HG03139 (cell line): ENCODE measurements around the gene RASA3.

Source experiments
- ATAC-seq: cut with Tn5 transposase; IDR thresholded peaks from one replicate; pipeline ENCODE4 v1.9.1; 2021; ENCODE audit not compliant: unreplicated experiment

Gene RASA3

DNA sequence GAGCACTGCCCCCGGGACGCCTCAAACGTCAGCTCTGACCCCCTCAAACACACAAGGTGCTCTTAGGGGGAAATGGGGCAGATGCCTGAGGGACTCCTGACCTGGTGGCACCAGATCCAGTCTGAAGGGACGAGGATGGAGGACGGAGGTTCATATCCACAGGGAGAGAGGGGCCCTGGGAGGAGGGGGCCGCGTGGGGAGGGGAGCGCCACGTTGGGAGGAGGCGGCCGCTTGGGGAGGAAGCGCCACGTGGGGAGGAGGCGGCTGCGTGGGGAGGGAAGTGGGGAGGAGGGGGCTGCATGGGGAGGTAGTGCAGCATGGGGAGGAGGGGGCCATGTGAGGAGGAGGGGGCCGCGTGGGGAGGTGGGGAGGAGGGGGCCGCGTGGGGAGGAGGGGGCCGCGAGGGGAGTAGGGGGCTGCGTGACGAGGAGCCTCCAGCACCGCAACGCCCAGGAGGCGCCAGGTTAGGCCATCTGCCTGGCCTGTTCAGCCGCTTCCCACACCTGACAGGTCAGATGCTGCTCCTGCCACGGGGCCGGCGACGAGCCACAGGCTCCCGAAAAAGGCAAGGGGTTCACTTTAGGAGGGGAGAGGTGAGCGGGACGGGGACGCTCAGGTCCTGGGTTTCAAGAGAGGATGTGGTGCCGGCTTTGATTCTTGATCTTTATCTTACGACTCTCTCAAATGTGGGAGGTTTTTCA is 121.9 kb downstream of the RASA3 start:
- no peak for ATAC-seq

GRCh38 chr13:114009590-114010400 is 122.6 kb downstream of the RASA3 start:
- no peak for ATAC-seq

- no peak for ATAC-seq
These were observed 123.3 kb downstream of the RASA3 start for GRCh38 chr13:114008964-114009589.

- no peak for ATAC-seq
These were observed 124.9 kb downstream of the RASA3 start for GRCh38 chr13:114007566-114007965.

- no peak for ATAC-seq
These were observed 127.2 kb downstream of the RASA3 start for GRCh38 chr13:114005206-114005724.

DNA sequence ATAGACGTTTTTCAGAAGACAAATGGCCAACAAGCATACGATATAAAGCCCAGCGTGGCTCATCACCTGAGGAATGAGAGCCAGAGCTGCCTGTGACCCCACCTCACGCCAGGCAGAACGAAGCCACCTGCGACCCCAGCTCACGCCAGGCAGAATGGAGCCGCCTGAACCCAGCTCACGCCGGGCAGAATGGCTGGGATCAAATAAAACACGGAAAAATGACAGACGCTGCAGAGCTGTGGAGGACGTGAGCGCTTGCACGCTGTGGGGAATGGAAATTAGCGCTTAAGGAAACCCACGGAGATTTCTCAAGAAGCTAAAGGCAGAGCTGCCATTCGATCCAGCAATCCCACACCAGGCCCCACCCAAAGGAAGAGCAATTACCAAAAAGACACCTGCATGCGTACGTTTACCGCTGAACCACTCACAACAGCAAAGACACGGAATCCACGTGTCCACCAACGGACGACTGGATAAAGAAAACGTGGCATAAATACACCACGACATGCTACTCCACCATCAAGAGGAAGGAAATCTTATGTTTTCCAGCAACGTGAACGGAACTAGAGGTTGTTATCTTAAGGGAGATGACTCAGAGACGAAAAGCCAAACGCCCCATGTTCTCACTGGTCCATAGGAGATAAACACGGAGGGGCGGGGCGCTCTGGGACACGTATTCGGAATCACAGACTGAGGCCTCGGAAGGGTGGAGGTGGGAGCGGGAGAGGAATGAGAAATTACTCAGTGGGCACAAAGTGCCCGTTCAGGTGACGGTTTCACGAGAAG is 127.8 kb downstream of the RASA3 start:
- no peak for ATAC-seq

- no peak for ATAC-seq
These were observed 129.6 kb downstream of the RASA3 start for GRCh38 chr13:114002771-114003321.

DNA sequence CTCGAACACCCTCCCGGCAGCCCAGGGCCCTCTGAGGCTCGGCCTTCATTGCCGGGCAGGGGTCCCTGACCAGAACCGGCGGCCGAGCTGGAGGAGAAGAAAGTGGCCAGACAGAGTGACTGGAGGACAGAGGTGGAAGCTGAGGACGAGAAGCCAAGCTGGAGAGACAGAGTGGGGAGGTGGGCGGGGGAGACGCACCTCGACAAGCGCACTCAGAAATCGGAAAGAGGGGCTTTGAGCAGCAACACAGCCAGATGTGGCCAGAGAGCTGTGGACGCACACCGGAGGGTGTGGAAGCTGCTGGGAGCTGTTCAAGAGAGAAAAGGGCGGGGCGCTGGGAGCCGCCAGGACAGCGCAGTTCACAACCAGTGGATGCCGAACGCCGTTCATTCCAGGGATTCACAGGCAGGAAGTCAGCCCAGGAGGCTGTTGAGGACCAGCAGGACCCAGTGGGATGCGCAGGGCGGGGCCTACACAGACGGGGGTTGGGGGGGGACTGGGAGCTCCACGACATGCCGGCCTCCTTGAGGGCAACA is 130.3 kb downstream of the RASA3 start:
- no peak for ATAC-seq

GRCh38 chr13:114001331-114002008 is 131.0 kb downstream of the RASA3 start:
- no peak for ATAC-seq

DNA sequence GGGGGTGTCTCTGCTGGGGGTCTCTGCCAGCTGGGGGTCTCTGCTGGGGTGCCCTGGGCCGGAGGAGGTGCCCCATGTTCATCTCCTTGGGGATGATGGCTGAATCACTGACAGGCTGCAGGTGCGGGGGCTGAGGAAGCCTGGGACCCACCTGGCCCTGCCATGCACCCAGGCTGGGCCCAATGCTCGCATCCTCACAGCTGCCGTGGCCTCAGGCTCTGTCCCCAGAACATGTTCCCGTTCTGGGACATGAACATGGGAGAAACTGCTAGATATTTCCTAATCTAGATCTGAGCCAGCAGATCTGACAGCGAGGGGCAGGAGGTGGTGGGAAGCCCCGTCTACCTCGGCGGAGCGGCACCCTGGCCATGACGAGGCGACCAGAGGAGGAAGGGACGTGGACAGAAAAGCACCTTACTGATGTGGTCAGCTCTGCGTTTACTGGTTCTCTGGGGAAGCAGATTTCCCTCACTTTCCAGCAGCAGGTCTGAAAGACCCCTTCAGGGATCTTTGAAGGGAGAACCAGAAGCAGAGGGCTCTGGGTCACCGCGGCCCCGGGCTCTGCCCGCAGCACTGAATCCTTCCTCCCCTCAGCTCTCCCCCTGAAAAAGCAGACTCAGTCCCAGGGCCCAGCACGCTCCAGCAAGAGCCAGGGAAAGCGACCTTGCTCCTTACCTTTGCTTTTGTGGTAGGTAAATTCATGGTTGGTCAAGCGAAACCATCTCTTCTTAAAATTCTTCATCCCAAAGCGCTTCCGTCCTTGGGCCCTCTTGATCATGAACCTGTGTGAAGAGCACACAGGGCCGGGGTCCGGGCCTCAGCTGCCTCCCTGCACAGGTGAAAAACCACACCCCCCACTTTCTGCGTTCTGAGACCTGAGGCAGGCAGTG is 132.0 kb downstream of the RASA3 start:
- ATAC-seq = no peak

- no peak for ATAC-seq
These were observed 132.9 kb downstream of the RASA3 start for GRCh38 chr13:113999618-113999910.

- no peak for ATAC-seq
These were observed 133.4 kb downstream of the RASA3 start for GRCh38 chr13:113998781-113999617.

GRCh38 chr13:113997845-113998751 is 134.3 kb downstream of the RASA3 start:
- ATAC-seq = no peak

- no peak for ATAC-seq
These were observed 135.3 kb downstream of the RASA3 start for GRCh38 chr13:113996912-113997745.

GRCh38 chr13:113996081-113996911 is 136.1 kb downstream of the RASA3 start:
- no peak for ATAC-seq
